ENCODE data around the gene CTNNBIP1. TPM values are rescaled to one million over a fixed set of nuclear protein-coding genes. Genes with fewer than 3 reads are reported as not detected.
A peak's percentile ranks its signal among the peaks of the same experiment; 100 is the strongest.

Gene CTNNBIP1
- polyA plus RNA-seq, 1 experiment, result 28.3 TPM

- CTCF ChIA-PET, result interaction anchor here (0.7 kb wide), 1 partner anchor 16 kb away, joined by 6 read pairs; no protein-coding TSS in a partner anchor
- H3K27me3 ChIP-seq (ENCODE audit: control insufficient read depth, insufficient read depth, low read length), result no peaks in the 10 kb centered on the region
- H3K4me3 ChIP-seq (ENCODE audit: low read depth, low read length), result no peak overlapping the region
- no peak for TF ChIP-seq CTCF (IDR thresholded peaks at IDR 0.05; ENCODE audit: low read depth, low read length)
- H3K9me3 ChIP-seq (ENCODE audit: control insufficient read depth, insufficient read depth, low read length), result no peaks in the 10 kb centered on the region
- POLR2A ChIA-PET, result no interaction called here
- no peak for DNase-seq (ENCODE audit: low read depth, low spot score)
- no peak overlapping the region for H3K27ac ChIP-seq (ENCODE audit: low read depth, low read length)
Measured at GRCh38 chr1:9833632-9834031, 76.4 kb downstream of the CTNNBIP1 start.

GRCh38 chr1:9827558-9828185 is 82.4 kb downstream of the CTNNBIP1 start:
- DNase-seq (ENCODE audit: low read depth, low spot score), result no peak
- POLR2A ChIA-PET, result interaction anchor here (0.6 to 0.7 kb wide), 3 partner anchors 12 to 120 kb away, joined by 4 to 9 read pairs (median 5); no protein-coding TSS in a partner anchor
- CTCF ChIA-PET, result interaction anchor here (1.1 kb wide), 1 partner anchor 47 kb away, joined by 4 read pairs; no protein-coding TSS in a partner anchor
- Histone ChIP-seq H3K27ac (ENCODE audit: low read depth, low read length) (no peak overlapping the region), H3K4me3 (ENCODE audit: low read depth, low read length) (no peak overlapping the region), H3K27me3 (ENCODE audit: control insufficient read depth, insufficient read depth, low read length) (no peaks in the 10 kb centered on the region), H3K9me3 (ENCODE audit: control insufficient read depth, insufficient read depth, low read length) (no peaks in the 10 kb centered on the region; the same call in 1 of the 2 replicates)
- peak; percentile 47 for TF ChIP-seq CTCF (IDR thresholded peaks at IDR 0.05; ENCODE audit: low read depth, low read length)

GRCh38 chr1:9826616-9827015 is 83.5 kb downstream of the CTNNBIP1 start:
- ChIA-PET CTCF (interaction anchor here (0.7 to 1.1 kb wide), 3 partner anchors 42 to 110 kb away, joined by 3 to 5 read pairs (median 4); no protein-coding TSS in a partner anchor), POLR2A (no interaction called here)
- TF ChIP-seq CTCF (IDR thresholded peaks at IDR 0.05; ENCODE audit: low read depth, low read length), result no peak
- Histone ChIP-seq H3K4me3 (ENCODE audit: low read depth, low read length) (no peak overlapping the region), H3K27me3 (ENCODE audit: control insufficient read depth, insufficient read depth, low read length) (no peaks in the 10 kb centered on the region), H3K9me3 (ENCODE audit: control insufficient read depth, insufficient read depth, low read length) (no peaks in the 10 kb centered on the region; the same call in 1 of the 2 replicates), H3K27ac (ENCODE audit: low read depth, low read length) (no peak overlapping the region)
- DNase-seq (ENCODE audit: low read depth, low spot score), result no peak

GRCh38 chr1:9826087-9826486 is 84.0 kb downstream of the CTNNBIP1 start:
- Histone ChIP-seq H3K27me3 (ENCODE audit: control insufficient read depth, insufficient read depth, low read length) (no peaks in the 10 kb centered on the region), H3K27ac (ENCODE audit: low read depth, low read length) (no peak overlapping the region), H3K4me3 (ENCODE audit: low read depth, low read length) (no peak overlapping the region), H3K9me3 (ENCODE audit: control insufficient read depth, insufficient read depth, low read length) (no peaks in the 10 kb centered on the region; the same call in 1 of the 2 replicates)
- TF ChIP-seq CTCF (IDR thresholded peaks at IDR 0.05; ENCODE audit: low read depth, low read length), result no peak
- CTCF ChIA-PET, result interaction anchor here (1.0 kb wide), 1 partner anchor 42 kb away, joined by 3 read pairs; no protein-coding TSS in a partner anchor
- POLR2A ChIA-PET, result interaction anchor here (0.6 kb wide), 1 partner anchor 244 kb away, joined by 4 read pairs; no protein-coding TSS in a partner anchor
- no peak for DNase-seq (ENCODE audit: low read depth, low spot score)
